GM18909 (cell line): ENCODE measurements around the gene GFER.

Source experiments
- ATAC-seq: cut with Tn5 transposase; IDR thresholded peaks from one replicate; pipeline ENCODE4 v1.9.1; 2021; ENCODE audit warnings: mild to moderate bottlenecking; ENCODE audit not compliant: unreplicated experiment, poor library complexity

GFER gene

DNA sequence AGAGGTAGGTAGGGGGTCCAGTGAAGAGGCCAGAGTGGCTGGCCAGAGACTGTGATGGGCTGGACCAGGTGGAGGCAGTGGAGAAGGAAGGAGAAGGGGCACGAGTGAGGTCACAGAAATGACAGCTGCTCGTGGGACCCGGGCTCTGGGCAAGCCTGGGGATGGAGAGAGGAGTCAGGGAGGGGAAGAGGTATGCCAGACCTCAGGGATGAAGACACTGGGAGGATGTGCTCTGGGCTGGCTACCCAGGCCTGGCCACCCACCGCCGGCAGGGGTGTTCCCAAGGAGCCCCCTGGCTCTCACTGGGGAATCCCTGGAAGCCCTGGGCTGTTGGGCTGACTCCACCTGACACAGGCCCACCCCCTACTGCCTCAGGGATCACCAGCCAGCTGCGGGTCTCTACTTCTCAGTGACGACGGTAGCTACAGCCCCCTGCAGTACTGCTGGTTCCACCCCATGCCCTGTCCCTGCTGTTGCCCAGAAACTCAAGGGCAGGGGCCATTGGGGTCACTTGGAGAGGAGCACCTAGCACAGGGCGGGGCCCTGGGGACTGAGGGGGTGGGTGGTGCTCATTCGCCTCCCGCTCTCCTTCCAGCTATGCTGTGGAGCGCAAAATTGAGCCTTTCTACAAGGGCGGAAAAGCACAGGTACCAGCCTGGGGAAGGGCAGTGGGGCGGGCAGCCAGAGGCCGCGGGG is 10.4 kb upstream of the GFER start:
- no peak for ATAC-seq

DNA sequence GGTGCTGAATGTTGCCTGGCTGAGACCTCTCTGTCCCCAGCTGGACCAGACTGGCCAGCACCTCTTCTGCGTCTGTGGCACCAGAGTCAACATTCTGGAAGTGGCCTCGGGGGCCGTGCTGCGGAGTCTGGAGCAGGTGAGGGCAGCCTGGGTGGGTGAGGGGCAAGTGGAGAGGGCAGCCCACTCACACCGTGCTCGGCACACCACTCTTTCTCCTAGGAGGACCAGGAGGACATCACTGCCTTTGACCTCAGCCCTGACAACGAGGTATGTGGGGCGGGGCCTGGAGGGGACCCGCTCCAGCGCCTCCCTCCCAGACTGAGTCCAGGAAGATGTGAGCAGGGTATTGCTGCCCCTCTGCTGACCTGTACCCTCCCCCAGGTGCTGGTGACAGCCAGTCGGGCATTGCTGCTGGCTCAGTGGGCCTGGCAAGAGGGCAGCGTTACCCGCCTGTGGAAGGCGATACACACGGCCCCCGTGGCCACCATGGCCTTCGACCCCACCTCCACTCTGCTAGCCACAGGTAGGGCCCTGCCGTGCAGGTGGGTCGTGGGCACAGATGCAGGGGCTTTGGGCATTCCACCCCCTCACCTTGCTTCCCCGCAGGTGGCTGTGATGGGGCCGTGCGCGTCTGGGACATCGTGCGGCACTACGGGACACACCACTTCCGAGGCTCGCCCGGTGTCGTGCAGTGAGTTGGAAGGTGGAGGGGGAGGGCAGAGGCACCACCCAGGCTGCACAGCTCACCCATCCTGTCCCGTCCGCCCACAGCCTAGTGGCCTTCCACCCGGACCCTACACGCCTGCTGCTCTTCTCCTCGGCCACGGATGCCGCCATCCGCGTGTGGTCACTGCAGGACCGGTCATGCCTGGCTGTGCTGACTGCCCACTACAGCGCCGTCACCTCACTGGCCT is 9.6 kb upstream of the GFER start:
- ATAC-seq, result no peak

DNA sequence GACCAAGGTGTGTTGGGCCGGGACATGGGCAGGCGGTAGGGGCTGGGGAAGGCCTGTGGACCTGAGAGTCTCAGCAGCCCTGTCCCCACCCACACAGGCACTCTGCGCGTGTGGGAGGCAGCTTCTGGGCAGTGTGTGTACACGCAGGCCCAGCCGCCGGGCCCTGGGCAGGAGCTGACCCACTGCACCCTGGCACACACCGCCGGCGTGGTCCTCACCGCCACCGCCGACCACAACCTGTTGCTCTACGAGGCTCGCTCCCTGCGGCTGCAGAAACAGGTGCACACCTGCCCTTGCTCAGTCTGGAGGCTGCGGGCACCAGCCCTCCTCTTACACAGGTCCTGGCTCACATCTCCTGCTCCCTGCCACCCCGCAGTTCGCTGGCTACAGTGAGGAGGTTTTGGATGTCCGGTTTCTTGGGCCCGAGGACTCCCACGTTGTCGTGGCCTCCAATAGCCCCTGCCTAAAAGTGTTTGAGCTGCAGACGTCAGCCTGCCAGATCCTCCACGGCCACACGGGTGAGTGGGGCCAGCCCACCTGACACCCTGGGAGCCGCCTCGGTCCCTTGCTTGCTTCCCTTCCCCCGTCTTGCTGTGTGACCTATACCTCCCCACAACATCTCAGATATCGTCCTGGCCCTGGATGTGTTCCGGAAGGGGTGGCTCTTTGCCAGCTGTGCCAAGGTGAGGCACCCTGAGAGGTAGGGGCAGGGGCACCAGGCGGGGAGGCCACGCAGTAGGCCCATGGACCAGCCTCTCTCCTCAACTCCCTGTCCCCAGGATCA is 8.4 kb upstream of the GFER start:
- ATAC-seq, result no peak

DNA sequence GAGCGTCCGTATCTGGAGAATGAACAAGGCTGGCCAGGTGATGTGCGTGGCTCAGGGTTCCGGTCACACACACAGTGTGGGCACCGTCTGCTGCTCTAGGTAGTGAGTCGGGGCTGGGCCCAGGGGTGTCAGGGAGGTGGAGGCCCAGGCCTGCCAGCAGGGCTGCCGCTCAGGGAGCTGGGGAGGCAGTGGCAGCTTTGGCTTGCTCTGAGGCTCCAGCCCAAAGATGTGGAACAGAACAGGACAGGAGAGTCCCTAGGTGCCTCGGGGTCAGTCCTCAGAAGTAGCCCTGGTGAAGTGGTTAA is 7.8 kb upstream of the GFER start:
- no peak for ATAC-seq

DNA sequence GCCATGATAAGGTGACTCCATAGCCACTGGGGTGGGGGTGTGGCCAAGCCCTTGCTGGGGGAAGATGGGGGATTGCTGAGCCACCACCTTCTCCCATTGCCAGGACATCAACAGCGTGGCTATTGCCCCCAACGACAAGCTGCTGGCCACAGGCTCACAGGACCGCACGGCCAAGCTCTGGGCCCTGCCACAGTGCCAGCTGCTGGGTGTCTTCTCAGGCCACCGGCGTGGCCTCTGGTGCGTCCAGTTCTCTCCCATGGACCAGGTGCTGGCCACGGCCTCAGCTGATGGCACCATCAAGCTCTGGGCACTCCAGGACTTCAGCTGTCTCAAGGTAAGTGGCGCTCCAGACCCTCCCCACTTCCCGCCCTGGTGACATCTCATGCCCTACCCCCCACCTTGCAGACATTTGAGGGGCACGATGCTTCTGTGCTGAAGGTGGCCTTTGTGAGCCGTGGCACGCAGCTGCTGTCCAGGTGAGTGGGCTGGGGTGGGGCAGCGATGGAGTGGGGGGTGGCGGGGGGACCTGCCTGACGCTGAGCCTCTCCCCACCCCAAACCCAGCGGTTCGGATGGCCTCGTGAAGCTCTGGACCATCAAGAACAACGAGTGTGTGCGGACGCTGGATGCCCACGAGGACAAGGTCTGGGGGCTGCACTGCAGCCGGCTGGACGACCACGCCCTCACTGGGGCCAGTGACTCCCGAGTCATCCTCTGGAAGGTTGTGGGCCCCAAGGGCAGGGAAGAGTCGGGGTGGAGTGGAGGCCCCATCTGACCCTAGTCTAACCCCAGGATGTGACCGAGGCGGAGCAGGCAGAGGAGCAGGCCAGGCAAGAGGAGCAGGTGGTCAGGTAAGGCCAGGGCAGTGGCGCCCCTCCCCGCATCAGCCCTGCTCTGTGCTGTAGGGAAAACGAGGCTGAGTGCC is 6.8 kb upstream of the GFER start:
- no peak for ATAC-seq

DNA sequence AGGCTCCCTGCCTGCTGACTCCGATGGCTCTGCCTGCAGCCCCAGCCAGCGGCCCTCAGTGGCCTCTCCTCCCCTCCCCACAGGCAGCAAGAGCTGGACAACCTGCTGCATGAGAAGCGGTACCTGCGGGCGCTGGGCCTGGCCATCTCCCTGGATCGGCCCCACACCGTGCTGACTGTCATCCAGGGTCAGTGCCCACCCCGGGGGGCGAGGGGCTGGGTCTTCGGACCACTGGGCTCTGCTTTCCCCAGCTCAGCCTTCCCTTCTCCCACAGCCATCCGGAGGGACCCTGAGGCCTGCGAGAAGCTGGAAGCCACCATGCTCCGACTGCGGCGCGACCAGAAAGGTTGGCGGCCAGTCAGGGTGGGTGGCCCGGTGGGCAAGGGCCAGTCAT is 6.1 kb upstream of the GFER start:
- no peak for ATAC-seq

DNA sequence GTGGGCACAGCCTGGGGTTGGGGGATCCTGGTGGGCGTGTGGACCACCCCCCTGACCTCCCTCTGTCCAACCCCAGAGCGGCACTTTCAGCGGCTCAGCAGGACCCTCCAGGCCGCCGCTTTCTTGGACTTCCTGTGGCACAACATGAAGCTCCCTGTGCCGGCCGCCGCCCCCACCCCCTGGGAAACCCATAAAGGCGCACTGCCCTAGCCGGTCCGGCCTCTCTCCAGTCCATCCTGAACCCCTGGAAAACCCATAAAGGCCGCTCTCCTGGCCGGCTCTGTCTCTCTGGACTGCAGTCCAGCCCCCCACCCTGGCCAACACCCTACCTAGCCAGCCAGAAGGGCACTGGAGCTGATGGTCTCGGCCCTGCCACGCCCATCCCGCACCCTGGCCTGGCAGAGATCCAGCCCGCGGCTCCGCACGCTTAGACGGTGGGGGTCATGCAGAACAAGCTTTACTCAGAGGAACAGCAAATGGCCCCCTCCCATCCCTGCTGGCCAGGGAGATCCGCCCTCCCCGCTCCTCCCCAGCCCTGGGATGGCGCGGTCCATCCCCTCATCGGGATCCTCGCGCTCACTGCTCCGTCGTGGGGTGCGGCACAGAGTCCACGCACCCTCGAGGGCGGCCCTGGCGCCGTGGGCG is 5.4 kb upstream of the GFER start:
- ATAC-seq, result no peak

DNA sequence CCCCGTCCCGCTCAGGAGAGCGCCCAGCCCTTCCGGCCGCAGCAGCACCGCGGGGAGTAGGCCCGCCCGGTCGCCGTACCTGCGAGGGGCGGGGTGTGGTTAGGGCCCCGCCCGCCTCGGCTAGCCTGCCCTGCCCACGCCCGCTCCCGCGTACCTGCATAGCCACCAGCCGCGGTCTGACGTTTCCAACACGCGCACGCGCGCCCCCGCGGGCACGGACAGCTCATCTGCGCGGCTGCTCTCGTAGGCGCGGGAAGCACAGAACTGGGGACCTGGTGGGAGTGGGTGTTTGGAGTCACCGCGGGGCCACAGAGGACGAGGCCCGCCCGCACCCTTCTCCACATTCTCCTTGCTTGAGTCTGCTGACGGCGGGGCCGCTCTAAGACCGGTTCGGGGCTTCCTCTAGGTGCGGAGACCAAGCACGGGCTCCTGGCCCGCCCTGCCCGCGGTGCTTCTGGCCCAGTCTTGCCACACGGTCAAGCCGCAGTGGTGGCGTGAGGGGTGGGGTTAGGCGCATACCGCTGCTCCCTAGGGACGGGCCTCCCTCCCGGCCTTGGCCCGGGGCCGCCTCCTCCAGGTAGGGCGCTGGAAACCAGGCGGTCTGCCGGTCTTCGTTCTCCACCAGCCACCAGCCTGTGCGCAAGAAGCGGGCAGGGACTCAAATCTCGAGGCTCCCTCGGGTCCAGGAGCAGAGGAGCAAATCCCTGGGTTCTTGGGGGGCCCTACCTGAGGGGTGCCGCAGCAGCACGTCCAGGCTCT is 4.5 kb upstream of the GFER start:
- ATAC-seq, result no peak

DNA sequence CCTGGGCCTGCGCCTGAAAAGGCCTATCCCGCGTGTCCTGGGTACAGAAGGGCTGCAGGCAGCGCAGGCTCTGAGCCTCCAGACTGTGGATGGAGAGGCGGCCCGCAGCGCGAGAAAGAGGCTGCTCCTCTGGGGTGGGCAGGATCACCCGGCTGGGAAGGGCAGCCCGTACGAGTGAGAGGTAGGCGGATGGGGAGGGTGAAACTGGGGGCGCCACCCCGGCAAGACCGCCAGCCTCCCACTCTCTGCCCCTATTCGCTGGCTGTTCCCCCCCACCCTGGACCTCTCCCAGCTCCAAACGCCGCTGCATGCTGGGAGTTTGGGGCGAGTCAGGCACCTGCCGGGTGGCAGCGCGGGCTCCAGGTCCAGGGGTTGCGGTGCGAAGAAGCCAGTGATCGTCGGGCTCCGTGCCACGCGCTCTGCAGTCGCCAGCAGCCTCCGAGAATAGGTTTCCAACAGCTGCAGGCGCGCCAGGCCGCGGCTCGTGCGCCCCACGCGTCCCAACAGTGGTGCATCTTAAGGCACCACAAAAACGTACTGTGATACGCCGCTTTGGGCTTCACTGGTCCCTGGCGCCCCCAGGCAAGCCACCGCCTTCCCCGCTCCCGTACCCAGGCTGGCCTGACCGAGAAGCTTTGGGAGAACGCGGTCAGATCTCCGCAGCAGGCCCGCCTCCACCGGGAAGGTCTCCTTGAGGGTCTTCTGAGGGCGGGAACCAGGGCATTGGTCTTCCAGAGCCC is 3.8 kb upstream of the GFER start:
- no peak for ATAC-seq

DNA sequence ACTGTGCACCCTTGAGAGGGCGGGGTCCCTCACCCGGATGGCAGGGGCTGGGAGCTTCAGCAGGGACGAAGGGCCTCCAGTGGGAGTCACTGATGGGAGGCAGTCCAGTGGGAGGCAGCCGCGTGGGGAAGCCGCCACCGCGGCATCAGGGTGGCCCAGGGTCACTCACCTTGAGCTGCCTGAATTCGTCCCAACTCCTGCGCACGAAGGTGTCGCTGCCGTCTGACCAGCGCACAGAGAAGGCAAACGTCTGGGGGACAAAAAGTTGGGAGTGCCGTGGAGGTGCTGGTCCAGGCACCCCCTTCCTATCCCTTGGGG is 3.3 kb upstream of the GFER start:
- no peak for ATAC-seq

DNA sequence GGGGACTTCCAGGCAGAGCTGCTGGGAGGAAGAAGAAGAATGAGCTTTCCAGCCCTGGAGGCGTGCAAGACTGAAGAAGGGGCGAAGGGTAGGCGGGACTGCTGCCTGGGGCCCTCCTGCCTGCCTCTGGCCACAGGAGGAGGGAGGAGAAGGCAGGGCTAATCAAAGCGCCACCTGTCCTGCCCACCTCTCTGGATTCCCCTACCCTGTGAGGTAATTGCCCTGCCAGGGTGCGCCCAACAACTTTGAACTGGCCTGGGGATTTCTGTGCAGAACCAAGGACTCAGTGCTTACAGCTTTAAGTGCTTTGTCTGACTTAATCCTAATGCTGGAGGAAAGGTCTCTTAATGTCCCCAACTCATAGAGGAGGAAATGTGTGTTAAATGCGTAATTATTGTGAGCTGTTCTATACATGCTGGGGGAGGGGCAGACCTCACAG is 2.6 kb upstream of the GFER start, which contains the start of gene NOXO1:
Gene NOXO1 (minus strand): TSS at position 72 of the 439 bp plus-strand sequence. CDS start 290 bp downstream, outside the sequence.
- ATAC-seq, result no peak

DNA sequence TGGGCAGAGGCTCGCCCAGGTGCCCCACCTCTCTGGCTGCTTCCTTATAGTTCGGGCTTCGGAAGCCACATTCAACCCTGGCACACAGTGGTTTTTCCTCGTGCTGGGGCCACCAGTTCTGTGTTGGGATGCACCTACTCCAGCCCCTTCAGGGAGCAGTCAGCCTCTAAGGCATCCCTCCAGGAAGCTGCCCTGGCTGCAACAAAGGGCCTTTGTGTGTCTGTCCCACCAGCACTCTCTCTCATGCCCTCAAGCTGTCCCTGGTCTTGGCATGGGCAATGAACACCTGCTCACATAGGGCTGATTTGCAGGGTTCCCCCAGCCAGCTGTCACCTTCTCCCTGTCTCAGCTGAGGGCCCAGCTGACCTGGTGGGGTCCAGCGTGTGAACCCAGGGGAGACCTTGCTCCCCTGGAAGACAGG is 2.0 kb upstream of the GFER start:
- no peak for ATAC-seq

DNA sequence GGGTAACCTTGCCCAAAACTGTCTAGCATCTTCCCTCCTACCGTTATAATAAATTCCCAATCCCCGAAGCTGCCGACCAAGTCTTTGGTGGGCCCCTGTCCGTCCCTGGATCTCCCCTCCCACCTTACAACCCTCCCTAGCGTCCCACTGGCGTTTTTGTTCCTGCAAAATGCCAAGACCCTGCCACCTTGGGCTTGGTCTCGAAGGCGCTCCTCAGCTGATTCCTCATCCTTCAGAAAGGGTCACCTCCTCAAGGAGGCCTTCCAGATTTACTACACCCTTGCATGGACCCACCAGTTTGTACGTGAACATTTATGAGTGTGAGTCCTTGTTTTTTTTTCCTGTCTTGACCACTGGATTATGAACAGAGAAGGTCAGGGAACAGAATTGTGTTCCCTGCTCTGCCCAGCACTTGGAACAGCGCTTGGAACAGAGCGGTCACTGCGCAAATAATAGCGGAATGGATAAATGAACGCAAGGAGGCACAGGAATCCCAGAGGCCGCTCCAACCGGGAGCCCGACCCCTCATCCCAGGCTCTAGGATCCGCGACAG is 926 bp upstream of the GFER start:
- ATAC-seq, result no peak

DNA sequence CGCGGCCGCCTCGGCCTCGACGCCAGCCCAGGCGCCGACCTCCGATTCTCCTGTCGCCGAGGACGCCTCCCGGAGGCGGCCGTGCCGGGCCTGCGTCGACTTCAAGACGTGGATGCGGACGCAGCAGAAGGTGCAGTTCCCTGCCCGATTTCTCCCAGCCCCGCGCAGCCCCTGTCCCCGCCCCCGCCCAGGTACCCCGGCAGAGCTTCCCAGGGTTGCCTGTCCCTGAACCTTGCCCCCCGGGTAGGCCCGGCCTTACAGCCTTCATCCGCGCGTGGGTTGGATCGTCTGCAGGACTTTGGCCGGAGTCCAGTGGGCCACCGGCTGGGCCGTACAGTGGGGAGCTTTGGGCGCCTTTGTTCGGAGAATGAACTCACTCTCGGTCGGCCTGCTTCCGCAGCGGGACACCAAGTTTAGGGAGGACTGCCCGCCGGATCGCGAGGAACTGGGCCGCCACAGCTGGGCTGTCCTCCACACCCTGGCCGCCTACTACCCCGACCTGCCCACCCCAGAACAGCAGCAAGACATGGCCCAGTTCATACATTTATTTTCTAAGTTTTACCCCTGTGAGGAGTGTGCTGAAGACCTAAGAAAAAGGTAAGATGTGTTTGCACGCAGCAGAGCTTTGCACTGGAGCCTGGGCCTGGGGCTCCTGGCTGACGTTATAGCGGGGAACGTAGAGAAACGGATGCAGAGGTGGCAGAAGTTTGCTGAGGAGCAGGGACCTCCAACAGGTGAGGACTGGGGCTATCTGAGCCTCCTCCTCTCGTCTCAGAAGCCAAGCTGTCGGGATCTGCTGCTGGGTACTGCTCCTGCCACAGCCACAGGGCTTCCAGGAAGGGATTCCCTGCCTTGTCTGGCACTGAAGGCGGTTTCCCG is 593 bp downstream of the GFER start:
- no peak for ATAC-seq

DNA sequence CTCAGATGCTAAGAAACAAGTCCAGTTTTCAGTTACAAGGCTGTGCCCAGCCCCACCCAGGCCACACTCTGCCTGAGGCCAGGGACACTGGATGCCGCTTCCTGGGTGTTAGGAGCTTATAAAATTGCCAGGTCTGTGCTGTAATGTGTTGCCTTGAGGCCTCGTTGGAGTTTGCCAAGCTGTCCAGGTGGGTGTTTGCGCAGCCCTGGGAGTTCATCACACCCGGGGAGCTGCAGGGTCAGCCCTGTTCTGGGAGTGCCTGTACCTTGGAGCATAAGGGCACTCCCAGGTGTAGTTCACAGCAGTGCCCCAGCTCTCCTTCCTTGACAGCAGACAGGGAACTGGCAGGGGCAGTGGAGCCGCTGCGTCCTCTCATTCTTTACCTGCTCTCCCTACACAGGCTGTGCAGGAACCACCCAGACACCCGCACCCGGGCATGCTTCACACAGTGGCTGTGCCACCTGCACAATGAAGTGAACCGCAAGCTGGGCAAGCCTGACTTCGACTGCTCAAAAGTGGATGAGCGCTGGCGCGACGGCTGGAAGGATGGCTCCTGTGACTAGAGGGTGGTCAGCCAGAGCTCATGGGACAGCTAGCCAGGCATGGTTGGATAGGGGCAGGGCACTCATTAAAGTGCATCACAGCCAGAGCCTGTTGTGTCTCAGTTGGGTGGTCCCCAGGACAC is 1.6 kb downstream of the GFER start:
- no peak for ATAC-seq

DNA sequence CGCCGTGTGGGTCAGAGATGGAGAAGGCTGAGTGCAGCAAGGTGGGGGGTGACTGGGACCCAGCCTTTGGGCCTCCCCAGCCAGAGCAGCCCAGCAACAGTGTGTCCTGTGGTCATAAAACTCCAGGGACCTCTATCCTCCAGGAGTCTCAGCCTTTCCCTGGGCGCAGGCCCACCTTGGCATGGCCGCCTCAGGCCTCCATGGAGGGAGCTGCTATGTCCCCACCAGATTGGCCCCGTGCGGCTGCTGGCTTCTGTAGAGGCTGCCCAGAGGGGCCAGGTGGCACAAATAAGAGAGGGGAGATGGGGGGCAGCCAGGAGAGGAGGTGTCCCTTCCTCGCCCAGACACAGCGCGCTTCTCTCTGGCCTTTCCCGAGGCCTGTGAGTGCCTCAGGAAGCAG is 3.2 kb downstream of the GFER start:
- ATAC-seq, result no peak
